Right hindlimb (tissue), 1 donor: Measurements from ENCODE around the gene CGNL1.

Source experiments
- DNase-seq: peaks from one replicate; pipeline ENCODE4 v3.0.0-alpha.2; 2018

CGNL1 gene

DNA sequence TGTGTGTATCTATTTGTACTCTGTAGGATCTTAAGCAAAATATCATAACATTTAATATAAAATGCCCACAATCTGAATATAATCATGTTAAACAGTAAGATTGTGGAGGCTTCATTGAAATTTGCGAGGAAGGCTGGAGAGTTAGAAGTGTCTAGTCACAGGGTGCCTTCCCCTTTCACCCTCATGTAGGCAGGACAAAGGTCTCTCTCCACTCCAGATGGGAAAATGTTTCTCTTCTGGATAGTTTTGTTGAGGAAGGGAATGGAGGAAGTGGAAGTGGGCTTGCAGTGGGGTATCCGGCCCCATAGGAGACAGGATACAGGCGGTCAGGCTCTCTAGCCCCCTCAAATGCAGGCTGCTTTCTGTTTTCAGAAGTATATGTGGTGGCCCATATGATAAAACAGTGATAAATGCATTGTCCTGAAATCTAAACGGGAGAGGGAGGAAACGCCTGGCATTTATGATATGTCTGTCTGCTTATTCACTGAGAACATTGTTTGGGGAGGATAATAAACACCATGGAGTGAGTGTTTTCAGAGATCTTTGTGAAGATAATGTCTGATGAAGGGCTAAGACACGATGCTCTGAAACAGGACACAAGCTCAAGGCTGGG lies 202.1 kb downstream of the CGNL1 start:
- no peak for DNase-seq

DNA sequence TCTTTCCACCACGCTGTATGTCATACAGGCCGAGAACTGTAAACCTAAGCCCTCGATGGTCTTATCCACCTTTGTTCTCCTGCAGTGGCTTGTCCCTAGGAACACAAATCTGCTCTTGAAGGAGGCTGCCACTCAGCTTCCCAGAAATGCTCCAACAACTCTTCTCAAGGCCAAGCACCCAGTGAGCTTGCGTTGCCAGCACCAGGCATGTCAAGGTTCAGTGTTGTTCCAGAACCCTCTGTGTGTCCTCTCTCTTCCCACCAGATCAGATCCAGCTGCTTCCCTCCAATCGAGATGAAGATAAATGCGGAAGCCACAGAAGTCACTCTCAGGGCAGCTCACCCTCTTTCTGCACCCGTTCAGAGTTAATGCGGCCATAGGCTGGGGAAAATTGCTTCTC lies 204.1 kb downstream of the CGNL1 start:
- no peak for DNase-seq

- DNase-seq, result no peak
Measured at GRCh38 chr15:57580866-57581265, 204.6 kb downstream of the CGNL1 start.

GRCh38 chr15:57582090-57582489 lies 205.8 kb downstream of the CGNL1 start:
- DNase-seq, result no peak

GRCh38 chr15:57583282-57583681 lies 207.0 kb downstream of the CGNL1 start:
- DNase-seq, result no peak

DNA sequence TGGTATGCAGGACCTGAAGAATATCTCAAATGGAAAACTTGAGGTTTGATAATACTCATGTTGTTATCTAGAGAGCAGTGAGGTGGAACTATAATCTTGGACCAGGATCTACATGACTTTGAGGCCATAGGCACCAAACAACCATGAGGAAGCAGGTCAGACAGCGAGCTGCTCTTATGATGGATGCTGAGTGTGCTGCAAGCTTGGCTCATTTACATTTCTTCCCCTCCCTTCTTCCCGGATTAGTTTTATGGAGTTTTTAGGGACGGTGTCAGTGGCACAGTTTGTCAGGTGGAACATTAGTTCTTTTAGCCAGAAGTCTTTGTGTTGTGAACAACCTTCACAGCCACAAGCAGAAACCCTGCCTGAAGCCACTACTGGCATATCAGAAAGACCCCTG lies 207.4 kb downstream of the CGNL1 start:
- DNase-seq, result no peak

GRCh38 chr15:57586661-57587424 lies 210.5 kb downstream of the CGNL1 start:
- no peak for DNase-seq

GRCh38 chr15:57589281-57589680 lies 213.0 kb downstream of the CGNL1 start:
- DNase-seq, result no peak

DNA sequence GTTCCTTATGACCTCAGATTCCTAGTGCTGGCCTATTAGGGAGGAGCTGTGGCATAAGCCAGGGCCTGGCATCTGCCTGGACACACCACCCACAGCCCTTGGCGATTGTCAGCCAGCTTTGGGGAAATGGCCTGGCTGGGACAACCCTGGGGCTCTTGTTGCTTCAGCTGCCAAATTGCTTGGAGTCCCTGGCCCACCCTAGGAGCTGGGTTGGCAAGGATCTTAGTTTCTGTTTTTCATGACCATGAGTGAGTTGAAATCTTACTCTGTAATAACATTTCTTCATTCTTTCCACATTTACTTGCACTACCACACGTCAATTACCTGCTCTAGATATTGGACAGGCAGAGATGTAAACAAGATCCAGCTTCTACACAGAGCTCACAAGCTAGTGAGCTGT lies 213.4 kb downstream of the CGNL1 start:
- peak; percentile 47 for DNase-seq

DNA sequence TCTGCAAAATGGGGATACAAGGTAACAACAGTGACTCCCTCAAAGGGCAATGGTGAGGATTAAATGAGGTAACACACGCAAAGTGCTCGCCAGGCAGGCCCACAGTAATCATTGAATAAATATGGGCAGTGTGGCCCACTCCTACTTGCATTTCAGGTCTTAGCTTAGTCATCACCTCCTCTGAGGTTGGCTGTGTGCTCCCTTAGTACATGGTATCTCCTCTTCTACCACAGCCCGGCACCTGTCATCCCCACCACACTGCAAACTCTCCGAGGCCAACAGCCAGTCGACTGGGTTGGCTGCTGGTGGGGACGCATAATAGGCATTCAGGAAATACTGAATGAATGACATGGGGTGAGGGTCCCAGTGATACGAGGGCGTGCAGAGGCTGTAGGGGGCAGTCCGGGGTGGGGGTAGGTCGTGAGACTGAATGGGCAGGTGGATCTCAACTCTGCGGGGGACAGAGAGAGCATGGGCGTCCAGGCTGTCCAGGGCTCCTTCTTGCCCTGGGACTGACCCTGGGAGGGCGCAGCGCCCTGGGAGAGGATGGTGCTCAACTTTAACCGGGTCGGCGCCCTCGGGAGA lies 215.0 kb downstream of the CGNL1 start:
- no peak for DNase-seq

DNA sequence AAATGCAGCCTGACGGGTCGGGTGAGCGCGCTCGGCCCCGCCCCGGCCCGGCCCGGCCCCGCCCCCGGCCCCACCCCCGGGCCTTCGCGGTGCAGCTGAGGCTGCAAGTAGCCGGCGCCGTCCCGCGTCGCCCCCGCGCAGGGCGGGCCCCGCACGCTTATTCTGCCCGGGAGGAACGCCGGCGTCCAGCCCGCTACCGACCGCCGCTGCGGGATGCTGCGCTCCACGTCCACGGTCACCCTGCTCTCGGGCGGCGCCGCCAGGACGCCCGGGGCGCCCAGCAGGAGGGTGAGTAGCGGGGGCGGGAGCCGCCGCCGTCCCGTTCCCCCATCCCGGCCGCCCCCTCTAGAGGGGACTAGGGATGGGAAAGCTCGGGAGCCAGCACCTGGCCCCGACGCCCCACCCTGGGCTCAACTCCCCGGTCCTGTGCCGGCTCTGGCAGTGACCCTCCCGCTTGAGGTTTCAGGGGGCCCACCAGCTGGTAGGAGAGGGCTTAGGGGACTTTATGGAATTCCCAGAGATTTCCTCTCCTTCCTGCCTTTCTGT lies 215.6 kb downstream of the CGNL1 start, which contains the start of gene MYZAP:
TSS of gene MYZAP (plus strand) at position 83 of the 546 bp plus-strand sequence. CDS start at position 214, 131 bp downstream.
- peak; percentile 60 for DNase-seq

DNA sequence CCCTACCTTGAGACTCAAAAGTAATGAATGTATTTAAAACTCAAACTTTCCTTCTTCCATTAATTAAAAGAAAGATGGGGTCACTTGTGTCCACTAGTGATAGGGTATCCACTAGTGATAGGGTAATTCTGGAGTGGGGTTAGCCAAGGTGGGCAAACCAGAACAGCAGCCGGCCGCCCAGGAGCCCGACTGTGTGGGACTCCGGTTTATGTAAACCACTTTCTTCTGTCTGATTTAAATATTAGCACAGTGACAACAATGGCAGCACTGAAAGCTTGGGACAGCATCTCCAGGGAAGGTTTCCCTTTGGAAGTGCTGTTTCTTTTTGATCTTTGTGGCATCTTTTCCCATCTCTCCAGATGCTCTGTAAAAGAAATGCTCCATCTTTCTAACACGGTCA lies 216.1 kb downstream of the CGNL1 start:
- DNase-seq, result no peak

- no peak for DNase-seq
Measured at GRCh38 chr15:57592836-57593420, 216.6 kb downstream of the CGNL1 start.

- DNase-seq, result no peak
Measured at GRCh38 chr15:57594479-57594878, 218.2 kb downstream of the CGNL1 start.

GRCh38 chr15:57595011-57595866 lies 218.9 kb downstream of the CGNL1 start:
- no peak for DNase-seq

GRCh38 chr15:57596301-57596855 lies 220.1 kb downstream of the CGNL1 start:
- no peak for DNase-seq

DNA sequence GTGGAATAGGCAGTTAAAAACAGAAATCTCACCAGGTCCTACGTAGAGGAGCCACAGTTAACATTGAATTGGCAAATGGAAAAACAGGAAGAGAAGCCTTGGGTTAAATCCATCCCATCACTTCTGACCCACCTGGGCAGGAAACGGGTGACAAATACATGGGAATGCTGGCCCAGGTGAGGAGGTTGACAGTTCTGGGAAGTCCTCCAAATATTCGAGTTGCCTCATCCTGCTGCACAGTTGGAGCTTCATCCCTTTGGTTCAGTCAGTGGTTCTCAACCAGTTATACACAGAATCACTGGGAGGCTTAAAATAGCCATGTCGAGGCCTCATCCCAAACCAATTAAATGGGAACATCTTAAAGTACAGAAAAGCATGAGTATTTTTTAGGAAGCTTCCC lies 220.7 kb downstream of the CGNL1 start:
- no peak for DNase-seq

DNA sequence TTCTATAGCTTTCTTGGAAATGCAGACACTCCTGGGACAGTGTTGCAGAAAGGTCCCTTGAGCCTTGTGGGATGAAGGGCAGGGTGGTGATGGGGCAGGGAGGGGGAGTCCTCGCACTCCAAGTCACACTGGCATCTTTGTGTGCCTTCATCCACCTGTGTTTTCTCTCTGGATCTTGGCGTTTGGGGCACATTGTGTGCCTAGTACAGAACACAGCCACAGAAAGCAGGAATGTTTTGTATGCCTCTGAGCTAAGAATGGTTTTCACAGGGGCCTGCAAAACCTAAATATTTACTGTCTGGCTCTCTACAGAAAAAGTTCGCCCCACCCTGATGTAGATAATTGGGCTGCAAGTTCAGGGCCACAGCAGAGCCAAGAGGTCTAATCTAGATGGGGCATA lies 221.1 kb downstream of the CGNL1 start:
- no peak for DNase-seq

DNA sequence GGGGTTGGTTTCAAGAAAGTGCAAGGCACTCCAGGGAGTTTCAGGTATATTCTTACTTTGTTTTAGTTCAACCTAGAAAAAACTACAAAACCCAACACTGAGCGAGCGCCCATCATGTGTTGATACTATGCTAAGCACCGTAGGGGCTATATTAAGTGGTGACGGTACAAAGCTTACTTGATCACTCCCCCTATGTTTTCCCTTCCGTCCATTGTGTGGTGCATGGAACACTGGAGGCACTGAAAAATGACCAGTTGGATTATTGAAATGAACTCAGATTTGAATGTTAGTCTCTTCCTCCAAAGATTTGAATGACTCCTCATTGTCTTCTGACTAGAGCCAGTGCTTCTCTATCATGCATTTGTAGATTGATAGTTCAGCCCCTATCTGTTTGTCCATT lies 222.0 kb downstream of the CGNL1 start:
- no peak for DNase-seq

GRCh38 chr15:57599296-57599810 lies 223.0 kb downstream of the CGNL1 start:
- DNase-seq, result no peak

- no peak for DNase-seq
Measured at GRCh38 chr15:57600197-57600596, 223.9 kb downstream of the CGNL1 start.
